GM12878 (cell line): Measurements from ENCODE around the gene SLC1A7. TPM values are rescaled to one million over a fixed set of nuclear protein-coding genes. Genes with fewer than 3 reads are reported as not detected.

ENCODE experiments used
- ATAC-seq: fragments of 200-7000 bp; cut with Tn5 transposase; 3 replicates; pipeline ENCODE4 v1.9.1; 2020; ENCODE audit warnings: mild to moderate bottlenecking, moderate library complexity
- BruUV-seq: library from RNA; stranded (reverse); fragments of 400-500 nt; replicated peaks from 2 replicates; lab custom pipeline; 2021; lab: Mats Ljungman, UMichigan
- CTCF ChIA-PET: fragments of 300-600 bp; sonication (Branson Sonifier 250); formaldehyde crosslinking; extraction: SDS; loops from one replicate; lab custom pipeline; 2021; ENCODE audit warnings: inconsistent platforms; lab: Yijun Ruan, JAX
- POLR2A ChIA-PET: fragments of 350-600 bp; formaldehyde crosslinking; extraction: SDS; loops from one replicate; lab custom pipeline; 2021; ENCODE audit warnings: inconsistent platforms; lab: Charles Lee
- RAD21 ChIA-PET: fragments of 300-600 bp; sonication (Branson Sonifier 250); formaldehyde crosslinking; loops from one replicate; lab custom pipeline; 2023; ENCODE audit warnings: antibody characterized with exemption; ENCODE audit not compliant: unreplicated experiment; lab: Charles Lee
- SMC1A ChIA-PET: fragments of 300-600 bp; sonication (Branson Sonifier 250); formaldehyde crosslinking; loops from one replicate; lab custom pipeline; 2023; ENCODE audit not compliant: unreplicated experiment, uncharacterized antibody; lab: Charles Lee
- DNase-seq: peaks from one replicate; pipeline ENCODE4 v3.0.0-alpha.2; 2011; ENCODE audit warnings: low read depth, low spot score
- FAIRE-seq: peaks from 3 replicates; lab custom pipeline; 2011; peaks lifted over from hg19 to GRCh38; lab: Jason Lieb, UNC
- H2AFZ ChIP-seq: 2 replicates; pipeline ENCODE4 v1.6.0; 2011; ENCODE audit warnings: low read depth, low read length, control low read depth; ENCODE audit not compliant: control insufficient read depth
- H3K27ac ChIP-seq: 2 replicates; pipeline ENCODE4 v1.5.1; 2011; ENCODE audit warnings: control low read depth; ENCODE audit not compliant: control insufficient read depth, insufficient read depth
- H3K27me3 ChIP-seq, 2 experiments: replicated peaks in 1 of 2; 2 replicates each; pipeline versions ENCODE4 v1.6.0 to v1.6.1; 2011; ENCODE audit warnings: low read length in 1 of 2; ENCODE audit not compliant: control insufficient read depth in 2 of 2, insufficient read depth in 2 of 2
- H3K36me3 ChIP-seq, 2 experiments: 2 replicates each; pipeline ENCODE4 v1.5.1; 2011; ENCODE audit warnings: low read length in 1 of 2; ENCODE audit not compliant: control insufficient read depth in 2 of 2, insufficient read depth in 2 of 2
- H3K4me1 ChIP-seq: 2 replicates; pipeline ENCODE4 v1.6.1; 2011; ENCODE audit warnings: mild to moderate bottlenecking, low read length, moderate library complexity, mixed read lengths; ENCODE audit not compliant: control insufficient read depth, insufficient read depth
- H3K4me2 ChIP-seq: 2 replicates; pipeline ENCODE4 v1.6.0; 2011; ENCODE audit warnings: control low read depth; ENCODE audit not compliant: control insufficient read depth, insufficient read depth
- H3K4me3 ChIP-seq: fragments of 200-600 bp; sonication (generic); 2 replicates; pipeline ENCODE4 v1.5.1; 2016
- H3K79me2 ChIP-seq: 2 replicates; pipeline ENCODE4 v1.6.0; 2011; ENCODE audit warnings: low read length; ENCODE audit not compliant: control insufficient read depth, insufficient read depth
- H3K9ac ChIP-seq: 2 replicates; pipeline ENCODE4 v1.8.0; 2011; ENCODE audit warnings: low read length, control low read depth, mixed read lengths; ENCODE audit not compliant: control insufficient read depth, insufficient read depth
- H3K9me3 ChIP-seq: replicated peaks from 3 replicates; pipeline ENCODE4 v1.5.1; 2011; ENCODE audit warnings: mild to moderate bottlenecking, low read length; ENCODE audit not compliant: control insufficient read depth, insufficient read depth
- H4K20me1 ChIP-seq: 2 replicates; pipeline ENCODE4 v1.6.0; 2011; ENCODE audit not compliant: control insufficient read depth, insufficient read depth
- CREM ChIP-seq: IDR thresholded peaks from 2 replicates; pipeline ENCODE4 v1.6.1; 2014; ENCODE audit warnings: antibody characterized with exemption, low read depth
- E4F1 ChIP-seq: fragments of 450-650 bp; IDR thresholded peaks from 2 replicates; pipeline ENCODE4 v1.6.1; 2018; ENCODE audit warnings: borderline replicate concordance, mild to moderate bottlenecking; ENCODE audit not compliant: partially characterized antibody
- EZH2 ChIP-seq: IDR thresholded peaks from 2 replicates; pipeline ENCODE4 v1.6.1; 2012; ENCODE audit warnings: low read depth, mild to moderate bottlenecking, control low read depth, inconsistent platforms, low read length, borderline replicate concordance; ENCODE audit not compliant: control insufficient read depth
- HDAC6 ChIP-seq: fragments of 200-600 bp; sonication (generic); IDR thresholded peaks from one replicate; pipeline ENCODE4 v1.8.0; 2017; ENCODE audit warnings: antibody characterized with exemption; ENCODE audit not compliant: unreplicated experiment
- NR2C2 ChIP-seq: IDR thresholded peaks from 2 replicates; pipeline ENCODE4 v1.6.1; 2011; ENCODE audit warnings: borderline replicate concordance, low read depth; ENCODE audit not compliant: control insufficient read depth, insufficient read length
- RAD51 ChIP-seq: fragments of 450-650 bp; IDR thresholded peaks from 2 replicates; pipeline ENCODE4 v1.6.1; 2016; ENCODE audit warnings: moderate library complexity, mild to moderate bottlenecking, inconsistent platforms
- RBBP5 ChIP-seq: fragments of 200-600 bp; sonication (generic); conservative IDR thresholded peaks from 2 replicates; pipeline ENCODE4 v1.6.1; 2016
- SP1 ChIP-seq: IDR thresholded peaks from one replicate; pipeline ENCODE4 v1.6.1; 2011; ENCODE audit warnings: low read depth, low read length
- SUZ12 ChIP-seq: fragments of 200-600 bp; sonication (generic); IDR thresholded peaks from one replicate; pipeline ENCODE4 v1.6.1; 2018; ENCODE audit warnings: antibody characterized with exemption, mild to moderate bottlenecking; ENCODE audit not compliant: unreplicated experiment
- TCF12 ChIP-seq: IDR thresholded peaks from 2 replicates; pipeline ENCODE4 v1.6.1; 2011; ENCODE audit warnings: low read depth, mild to moderate bottlenecking, low read length
- WRNIP1 ChIP-seq: IDR thresholded peaks from 2 replicates; pipeline ENCODE4 v1.6.1; 2011; ENCODE audit warnings: low read depth, low read length, improper control_type of control experiment, borderline replicate concordance
- WGBS: methylation state at CpG from one replicate; pipeline ENCODE4 v1.1.6; 2016; ENCODE audit warnings: low lambda C conversion rate; ENCODE audit not compliant: insufficient replicate concordance, insufficient coverage; ENCODE audit errors: missing lambda C conversion rate; 5-methylcytosine and 5-hydroxymethylcytosine counted together
- in situ Hi-C: fragments of 300-500 bp; cut with MboI; formaldehyde crosslinking; loops from 9 replicates; pipeline ENCODE4 v1.14.3; 2018; ENCODE audit warnings: mixed read lengths
- intact Hi-C: fragments of 100-400 bp; cut with micrococcal nuclease; formaldehyde crosslinking; loops from one replicate; pipeline ENCODE4 v1.14.2; 2022; ENCODE audit not compliant: unreplicated experiment
- polyA plus RNA-seq, 11 experiments: library from polyadenylated mRNA; depleted of rRNA in 4 of 11; unstranded in 6 of 11; stranded (reverse) in 5 of 11; fragments of >200 nt; fragmentation: Nextera tagmentation in 4 of 11; fragmentation: Illumina TruSeq in 1 of 11; extraction: Ambion mirVana in 4 of 11; extraction: Trizol in 1 of 11; gene quantifications; 1 replicate in 1 of 11; 2 replicates in 10 of 11; pipeline versions ENCODE4 v1.2.1 to v1.2.3, GENCODE V29; 2011 to 2016; ENCODE audit warnings: inconsistent platforms in 2 of 11, missing spikeins in 2 of 11, low read depth in 1 of 11
- total RNA-seq, 4 experiments: library from RNA; depleted of rRNA in 3 of 4; stranded (reverse); fragments of >200 nt in 3 of 4; fragmentation: Illumina TruSeq in 1 of 4; extraction: Trizol in 1 of 4; gene quantifications; 2 replicates each; pipeline versions ENCODE4 v1.2.1 to v1.2.3, GENCODE V29; 2013 to 2021

The SLC1A7 gene
- total and polyA plus RNA-seq, 10 of the 15 experiments (the other 5 are each of a cell fraction or from before 2014, with no cell fraction given) = not detected

GRCh38 chr1:53061859-53062707, 80.4 kb downstream of the SLC1A7 start, which contains the start of gene PODN:
Gene PODN (plus strand): TSS chr1:53062213. CDS start chr1:53069856, 7,643 bp downstream.
- no TSS peak for BruUV-seq
- intact Hi-C loops = no loop called here
- no peak within 1 kb of the TSS for H3K27ac ChIP-seq
- no peak; the same call in 2 of the 3 replicates for ATAC-seq
- no peaks in the 10 kb centered on the region for H4K20me1 ChIP-seq
- H3K4me2 ChIP-seq = no peak within 1 kb of the TSS
- H3K27me3 ChIP-seq = peaks cover 5 to 10% of the 10 kb centered on the region in 2 experiments
- no peaks in the 10 kb centered on the region for H3K9me3 ChIP-seq
- CTCF ChIA-PET = no interaction called here
- WGBS = 14% methylated on average over 46 of the region's 73 CpGs
- H3K4me1 ChIP-seq = no peaks in the 10 kb centered on the region
- no peaks in the 10 kb centered on the region for H3K79me2 ChIP-seq
- TF ChIP-seq SP1 (no peak), HDAC6 (no peak), RBBP5 (no peak), RAD51 (no peak), SUZ12 (no peak), E4F1 (no peak), WRNIP1 (no peak), EZH2 (no peak), NR2C2 (no peak), CREM (no peak), TCF12 (no peak)
- TF ChIP-seq, all 136 proteins: peak for 0
- no peak for FAIRE-seq
- DNase-seq = no peak
- ChIA-PET RAD21 (no interaction called here), SMC1A (no interaction called here), POLR2A (no interaction called here)
- no peaks in the 10 kb centered on the region for H3K36me3 ChIP-seq
- in situ Hi-C loops = no loop called here
- no peak within 1 kb of the TSS for H3K9ac ChIP-seq
- no peak within 1 kb of the TSS for H3K4me3 ChIP-seq
- no peak within 1 kb of the TSS for H2AFZ ChIP-seq
